ENCODE data around the gene TIAM2.

DNA sequence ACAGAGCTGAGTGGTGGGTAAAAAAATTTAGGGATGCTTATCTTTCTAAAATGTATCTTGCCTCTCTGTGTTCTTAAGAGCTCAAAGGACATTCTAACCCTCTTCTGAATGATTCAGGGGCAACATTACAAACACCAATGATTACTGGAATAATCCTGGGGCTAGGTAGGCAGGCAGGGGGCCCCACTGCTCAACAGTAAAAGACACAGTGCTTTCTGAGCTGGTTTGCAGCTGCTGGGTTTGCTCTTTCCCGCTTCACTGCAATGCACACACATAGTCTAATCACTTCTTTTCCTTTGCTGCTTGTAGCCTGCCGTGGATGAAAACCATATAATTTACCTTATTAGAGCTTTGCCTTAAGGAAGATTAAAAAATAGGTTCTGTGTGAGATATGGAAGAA is 292.6 kb downstream of the TIAM2 start:
- TF ChIP-seq CTCF (IDR thresholded peaks at IDR 0.05; ENCODE audit: poor library complexity) (no peak), EZH2 (IDR thresholded peaks at IDR 0.05; ENCODE audit: borderline replicate concordance) (no peak), EZH2phosphoT487 (IDR thresholded peaks at IDR 0.05; ENCODE audit: low read depth, severe bottlenecking, unreplicated experiment) (no peak)

Measured in hepatocyte (in vitro differentiated cells).